Measurements from ENCODE around the gene MRPL42.
A peak's percentile ranks its signal among the peaks of the same experiment; 100 is the strongest.
"Not testable (repeated sequence)": the region's sequence is repeated elsewhere in the genome, so short reads cannot be mapped to it uniquely, and the experiment has no call there.

MRPL42 gene

GRCh38 chr12:93467351-93468007 lies at the start of gene MRPL42:
Gene MRPL42, plus strand, starts transcription at chr12:93467514. Its CDS starts 1,772 bp downstream, at chr12:93469286.
- peak; percentile 99 for DNase-seq

GRCh38 chr12:93417967-93418480 lies 49.3 kb upstream of the MRPL42 start:
- no peak for DNase-seq

GRCh38 chr12:93419388-93420034 lies 47.8 kb upstream of the MRPL42 start:
- DNase-seq, result no peak

GRCh38 chr12:93422050-93422449 lies 45.3 kb upstream of the MRPL42 start:
- no peak for DNase-seq

GRCh38 chr12:93425736-93426411 lies 41.4 kb upstream of the MRPL42 start:
- DNase-seq, result no peak

- no peak for DNase-seq
Measured at GRCh38 chr12:93426412-93426805, 40.9 kb upstream of the MRPL42 start.

GRCh38 chr12:93427779-93428564 lies 39.3 kb upstream of the MRPL42 start:
- no peak for DNase-seq

- DNase-seq, result no peak
Measured at GRCh38 chr12:93429448-93429847, 37.9 kb upstream of the MRPL42 start.

GRCh38 chr12:93429852-93430251 lies 37.5 kb upstream of the MRPL42 start:
- DNase-seq, result no peak

- DNase-seq, result no peak
Measured at GRCh38 chr12:93430280-93430679, 37.0 kb upstream of the MRPL42 start.

GRCh38 chr12:93432031-93432430 lies 35.3 kb upstream of the MRPL42 start:
- DNase-seq, result not testable (repeated sequence)

GRCh38 chr12:93434256-93434865 lies 33.0 kb upstream of the MRPL42 start:
- DNase-seq, result no peak

GRCh38 chr12:93438266-93439050 lies 28.9 kb upstream of the MRPL42 start:
- no peak for DNase-seq

GRCh38 chr12:93440043-93440835 lies 27.1 kb upstream of the MRPL42 start:
- no peak for DNase-seq

- DNase-seq, result peak; percentile 69
Measured at GRCh38 chr12:93441081-93441616, 26.2 kb upstream of the MRPL42 start.

GRCh38 chr12:93441617-93442410 lies 25.5 kb upstream of the MRPL42 start, which contains the start of gene UBE2N:
Gene UBE2N, minus strand, starts transcription at chr12:93441947. Its CDS starts 63 bp downstream, at chr12:93441884.
- DNase-seq, result peak; percentile 97

- DNase-seq, result no peak
Measured at GRCh38 chr12:93442411-93443340, 24.6 kb upstream of the MRPL42 start.

- no peak for DNase-seq
Measured at GRCh38 chr12:93443576-93443975, 23.7 kb upstream of the MRPL42 start.
